GM19438 (cell line): ENCODE measurements around the gene THOC2.
"Not testable (repeated sequence)": the region's sequence is repeated elsewhere in the genome, so short reads cannot be mapped to it uniquely, and the experiment has no call there.

ENCODE experiments used
- ATAC-seq: cut with Tn5 transposase; IDR thresholded peaks from one replicate; pipeline ENCODE4 v1.9.1; 2021; ENCODE audit warnings: low read depth; ENCODE audit not compliant: unreplicated experiment

THOC2 gene

GRCh38 chrX:123732670-123733363, at the start of gene THOC2:
Gene THOC2 (minus strand): TSS chrX:123733052. CDS start chrX:123733022, 30 bp downstream.
- peak; percentile 88 for ATAC-seq

- ATAC-seq: not testable (repeated sequence)
Observed at GRCh38 chrX:123781786-123782185, 48.9 kb upstream of the THOC2 start.

- no peak for ATAC-seq
Observed at GRCh38 chrX:123779908-123780396, 47.1 kb upstream of the THOC2 start.

GRCh38 chrX:123773258-123773988, 40.6 kb upstream of the THOC2 start:
- ATAC-seq: no peak

- peak; percentile 87 for ATAC-seq
Observed at GRCh38 chrX:123771449-123772064, 38.7 kb upstream of the THOC2 start.

GRCh38 chrX:123764967-123765871, 32.4 kb upstream of the THOC2 start:
- ATAC-seq: peak; percentile 95

- not testable (repeated sequence) for ATAC-seq
Observed at GRCh38 chrX:123759849-123760248, 27.0 kb upstream of the THOC2 start.

GRCh38 chrX:123757794-123758193, 24.9 kb upstream of the THOC2 start:
- not testable (repeated sequence) for ATAC-seq

- ATAC-seq: no peak
Observed at GRCh38 chrX:123756320-123756719, 23.5 kb upstream of the THOC2 start.

- ATAC-seq: no peak
Observed at GRCh38 chrX:123755107-123755506, 22.3 kb upstream of the THOC2 start.

GRCh38 chrX:123753656-123754350, 21.0 kb upstream of the THOC2 start:
- ATAC-seq: no peak

GRCh38 chrX:123749643-123750042, 16.8 kb upstream of the THOC2 start:
- no peak for ATAC-seq

GRCh38 chrX:123745511-123745910, 12.7 kb upstream of the THOC2 start:
- no peak for ATAC-seq

- no peak for ATAC-seq
Observed at GRCh38 chrX:123743312-123743711, 10.5 kb upstream of the THOC2 start.

- no peak for ATAC-seq
Observed at GRCh38 chrX:123742440-123742839, 9.6 kb upstream of the THOC2 start.

- no peak for ATAC-seq
Observed at GRCh38 chrX:123740536-123740935, 7.7 kb upstream of the THOC2 start.

GRCh38 chrX:123740006-123740405, 7.2 kb upstream of the THOC2 start:
- no peak for ATAC-seq

GRCh38 chrX:123739474-123739873, 6.6 kb upstream of the THOC2 start:
- ATAC-seq: no peak

- no peak for ATAC-seq
Observed at GRCh38 chrX:123738378-123738940, 5.6 kb upstream of the THOC2 start.
